DOHH2 (cell line): ENCODE measurements around the gene BUD13.
A peak's percentile ranks its signal among the peaks of the same experiment; 100 is the strongest.

Experiments
- H3F3A ChIP-seq: fragments of 200-600 bp; sonication (generic), shearing (Covaris generic); 2 replicates; pipeline ENCODE4 v1.6.0; 2016; ENCODE audit warnings: antibody characterized with exemption, mild to moderate bottlenecking; ENCODE audit not compliant: control insufficient read depth, insufficient read depth
- H3K27ac ChIP-seq: fragments of 200-600 bp; sonication (generic); 2 replicates; pipeline ENCODE4 v1.5.1; 2014; ENCODE audit warnings: low read depth, mild to moderate bottlenecking, low read length, moderate library complexity
- H3K27me3 ChIP-seq: fragments of 200-600 bp; sonication (generic); 2 replicates; pipeline ENCODE4 v1.6.1; 2014; ENCODE audit warnings: mild to moderate bottlenecking, low read length, mixed read lengths; ENCODE audit not compliant: control insufficient read depth
- H3K36me3 ChIP-seq: fragments of 200-600 bp; sonication (generic); 2 replicates; pipeline ENCODE4 v1.6.1; 2014; ENCODE audit warnings: mild to moderate bottlenecking, low read length, moderate library complexity, mixed read lengths; ENCODE audit not compliant: control insufficient read depth
- H3K4me1 ChIP-seq: fragments of 200-600 bp; sonication (generic); 2 replicates; pipeline ENCODE4 v1.6.1; 2014; ENCODE audit warnings: mild to moderate bottlenecking, low read length, mixed read lengths; ENCODE audit not compliant: control insufficient read depth
- H3K4me2 ChIP-seq: fragments of 200-600 bp; sonication (generic); 2 replicates; pipeline ENCODE4 v1.6.0; 2014; ENCODE audit warnings: mild to moderate bottlenecking, low read length, moderate library complexity
- H3K4me3 ChIP-seq: fragments of 200-600 bp; sonication (generic); 2 replicates; pipeline ENCODE4 v1.5.1; 2014; ENCODE audit warnings: mild to moderate bottlenecking, low read length, mixed read lengths
- H3K79me2 ChIP-seq: fragments of 200-600 bp; sonication (generic); 2 replicates; pipeline ENCODE4 v1.6.1; 2014; ENCODE audit warnings: mild to moderate bottlenecking, low read length, mixed read lengths; ENCODE audit not compliant: control insufficient read depth
- H3K9me2 ChIP-seq: fragments of 200-600 bp; sonication (generic); replicated peaks from 2 replicates; pipeline ENCODE4 v1.6.1; 2014; ENCODE audit warnings: mild to moderate bottlenecking, low read length, mixed read lengths; ENCODE audit not compliant: control insufficient read depth
- H3K9me3 ChIP-seq: fragments of 200-600 bp; sonication (generic); 2 replicates; pipeline ENCODE4 v1.6.1; 2014; ENCODE audit warnings: antibody characterized with exemption, low read length, mixed read lengths; ENCODE audit not compliant: control insufficient read depth, insufficient read depth
- H4K20me1 ChIP-seq: fragments of 200-600 bp; sonication (generic); 2 replicates; pipeline ENCODE4 v1.6.0; 2014; ENCODE audit warnings: low read depth, mild to moderate bottlenecking, antibody characterized with exemption, low read length, moderate library complexity; ENCODE audit not compliant: control insufficient read depth, insufficient read depth
- CTCF ChIP-seq: fragments of 200-600 bp; sonication (generic); IDR thresholded peaks from one replicate; pipeline ENCODE4 v1.5.1; 2014; ENCODE audit warnings: antibody characterized with exemption, mild to moderate bottlenecking, low read depth, low read length; ENCODE audit not compliant: poor library complexity, severe bottlenecking
- EZH2phosphoT487 ChIP-seq: fragments of 200-600 bp; sonication (generic); IDR thresholded peaks from 2 replicates; pipeline ENCODE4 v1.6.1; 2017; ENCODE audit warnings: borderline replicate concordance, mild to moderate bottlenecking, antibody characterized with exemption, low read length, moderate library complexity, mixed read lengths

BUD13 gene

GRCh38 chr11:116772443-116773202 is at the start of gene BUD13:
Gene BUD13 (minus strand): TSS chr11:116772987. CDS start chr11:116772964, 23 bp downstream.
- Histone ChIP-seq H3F3A (peaks cover 18% of the 10 kb centered on the region; the same call in 1 of the 2 replicates), H3K9me3 (no peaks in the 10 kb centered on the region), H3K9me2 (no peaks in the 10 kb centered on the region), H3K4me3 (peak within 1 kb of the TSS; percentile 85), H4K20me1 (no peaks in the 10 kb centered on the region), H3K27ac (peak within 1 kb of the TSS; percentile 78), H3K4me2 (peak within 1 kb of the TSS; percentile 83), H3K36me3 (peaks cover 55% of the 10 kb centered on the region), H3K4me1 (peaks cover 29% of the 10 kb centered on the region), H3K79me2 (peaks cover 39% of the 10 kb centered on the region), H3K27me3 (no peaks in the 10 kb centered on the region)
- TF ChIP-seq EZH2phosphoT487 = no peak

GRCh38 chr11:116822575-116822974 is 49.8 kb upstream of the BUD13 start:
- H3K4me2 ChIP-seq = no peak overlapping the region
- H3K9me2 ChIP-seq = no peaks in the 10 kb centered on the region
- no peaks in the 10 kb centered on the region for H3F3A ChIP-seq
- H3K27ac ChIP-seq = no peak overlapping the region
- H4K20me1 ChIP-seq = no peaks in the 10 kb centered on the region
- H3K9me3 ChIP-seq = no peaks in the 10 kb centered on the region
- H3K4me1 ChIP-seq = no peaks in the 10 kb centered on the region
- no peaks in the 10 kb centered on the region for H3K79me2 ChIP-seq
- no peaks in the 10 kb centered on the region for H3K36me3 ChIP-seq
- no peaks in the 10 kb centered on the region for H3K27me3 ChIP-seq
- no peak for TF ChIP-seq CTCF
- no peak for TF ChIP-seq EZH2phosphoT487
- H3K4me3 ChIP-seq = no peak overlapping the region

- Histone ChIP-seq H4K20me1 (no peaks in the 10 kb centered on the region), H3K4me1 (no peaks in the 10 kb centered on the region), H3K27me3 (no peaks in the 10 kb centered on the region; the same call in 1 of the 2 replicates), H3K79me2 (no peaks in the 10 kb centered on the region), H3K27ac (no peak overlapping the region), H3K4me2 (no peak overlapping the region), H3F3A (no peaks in the 10 kb centered on the region), H3K4me3 (no peak overlapping the region), H3K9me3 (no peaks in the 10 kb centered on the region), H3K36me3 (no peaks in the 10 kb centered on the region), H3K9me2 (no peaks in the 10 kb centered on the region)
- TF ChIP-seq CTCF (no peak), EZH2phosphoT487 (no peak)
These were observed 48.5 kb upstream of the BUD13 start for GRCh38 chr11:116821050-116821918.
